Left renal pelvis (tissue), 4 donors: ENCODE results near the gene ARRB1. TPM values are rescaled to one million over a fixed set of nuclear protein-coding genes. Genes with fewer than 3 reads are reported as not detected.
"Not testable (repeated sequence)": the region's sequence is repeated elsewhere in the genome, so short reads cannot be mapped to it uniquely, and the experiment has no call there.

Experiments used
- DNase-seq, 4 donors: peaks; one replicate each; pipeline ENCODE4 v3.0.0-alpha.2; 2013; ENCODE audit warnings: low read depth in 4 of 4, low spot score in 3 of 4
- polyA plus RNA-seq, 4 donors: library from polyadenylated mRNA; unstranded; fragments of 120-200 nt; gene quantifications; one replicate each; pipeline ENCODE4 v1.2.1, GENCODE V29; 2013; ENCODE audit not compliant: insufficient read length in 4 of 4

Gene ARRB1
- polyA plus RNA-seq, 4 donors = 21.4 to 29.5 (median 24.7) TPM

DNA sequence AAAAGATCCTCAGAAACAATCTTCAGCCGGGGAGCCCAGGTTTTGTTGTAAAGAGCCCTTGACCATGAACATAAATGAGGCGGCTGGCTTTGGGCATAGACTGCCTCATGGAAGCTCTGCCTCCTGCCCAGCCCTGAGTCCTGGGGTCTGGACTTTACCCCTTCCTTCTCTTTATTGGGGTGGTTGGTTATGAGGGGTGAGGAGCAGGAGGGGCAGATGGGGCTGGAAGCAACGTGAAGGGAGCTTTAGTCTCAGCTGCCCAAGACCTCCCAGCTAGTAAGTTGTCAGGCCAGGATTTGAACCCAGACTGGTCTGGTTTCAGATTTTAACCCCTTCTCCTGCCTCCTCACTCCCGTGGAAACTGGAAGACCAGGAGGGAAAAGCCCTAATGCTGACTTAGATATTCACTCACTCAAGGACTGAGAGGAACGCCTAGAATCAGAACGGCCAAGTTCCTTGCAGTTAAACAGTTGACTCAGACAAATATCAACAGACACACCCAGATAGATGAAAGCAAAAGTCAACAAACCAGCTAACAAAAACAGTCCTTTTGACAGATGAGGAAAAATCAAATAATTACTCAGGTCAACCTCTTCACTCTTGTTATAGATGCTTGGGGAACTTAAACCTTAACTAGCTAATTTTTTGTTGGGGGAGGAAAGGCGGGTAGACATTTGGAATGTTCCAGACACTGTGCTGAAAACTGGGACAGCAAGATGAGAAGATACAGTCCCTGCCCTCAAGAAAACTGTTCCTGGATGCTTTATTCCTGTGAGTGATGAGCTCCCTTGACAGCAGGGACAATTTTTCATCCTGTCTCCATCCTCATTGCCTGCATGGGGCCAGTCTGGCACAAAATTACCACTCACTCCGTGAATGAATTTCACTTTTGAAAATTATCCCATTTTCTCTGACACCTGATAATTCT, 20.8 kb upstream of the ARRB1 start:
- no peak for DNase-seq

DNA sequence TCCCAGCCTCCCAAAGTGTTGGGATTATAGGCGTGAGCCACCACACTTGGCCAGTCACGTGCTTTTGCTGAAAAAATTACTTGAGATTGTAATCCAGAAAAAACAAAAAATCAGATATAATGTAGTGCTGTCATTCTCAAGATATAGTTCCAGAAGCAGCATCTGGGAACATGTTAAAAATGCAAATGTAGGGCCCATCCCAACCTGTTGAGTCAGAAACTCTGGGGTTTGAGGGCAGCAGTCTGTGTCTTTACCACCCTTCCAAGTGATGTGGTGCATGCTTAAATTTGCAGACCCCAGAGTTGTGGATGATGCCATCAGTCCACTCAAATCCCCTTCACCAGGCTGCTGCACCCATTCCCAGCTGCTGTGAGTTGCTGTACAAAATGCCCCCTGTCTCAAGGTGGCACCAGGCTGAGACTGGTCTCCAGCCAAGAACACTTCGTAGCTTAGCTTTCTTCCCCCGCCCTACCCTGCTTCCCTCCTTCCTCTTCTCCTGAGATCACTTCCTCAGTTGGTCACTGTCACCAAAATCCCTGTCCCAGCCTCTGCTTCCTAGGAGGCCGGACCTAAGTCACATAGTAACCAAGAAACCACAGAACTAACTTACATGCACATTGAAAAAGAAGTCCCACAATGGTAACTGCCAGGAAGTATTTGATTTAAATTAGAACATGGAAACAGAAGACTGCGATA, 18.2 kb upstream of the ARRB1 start:
- DNase-seq = no peak

DNA sequence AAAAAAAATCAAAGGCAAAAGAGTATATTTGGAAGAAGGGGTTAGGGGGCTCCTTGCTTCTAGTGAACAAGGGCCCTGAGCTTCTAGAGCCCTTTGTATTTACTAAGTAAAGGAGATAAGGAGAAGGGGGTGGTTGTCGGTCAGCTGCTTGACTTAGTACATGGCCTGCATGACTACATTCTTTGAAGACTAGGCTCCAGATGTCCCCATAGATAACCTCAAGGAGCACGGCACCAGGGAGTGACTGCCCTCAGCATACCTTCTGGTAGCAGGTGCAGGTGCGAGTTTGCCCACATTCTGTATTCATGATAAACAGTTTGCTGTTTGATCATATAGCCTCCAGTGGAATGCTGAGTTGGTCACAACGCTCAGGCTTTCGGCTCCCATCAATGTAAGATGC, 15.4 kb upstream of the ARRB1 start:
- DNase-seq = not testable (repeated sequence)

DNA sequence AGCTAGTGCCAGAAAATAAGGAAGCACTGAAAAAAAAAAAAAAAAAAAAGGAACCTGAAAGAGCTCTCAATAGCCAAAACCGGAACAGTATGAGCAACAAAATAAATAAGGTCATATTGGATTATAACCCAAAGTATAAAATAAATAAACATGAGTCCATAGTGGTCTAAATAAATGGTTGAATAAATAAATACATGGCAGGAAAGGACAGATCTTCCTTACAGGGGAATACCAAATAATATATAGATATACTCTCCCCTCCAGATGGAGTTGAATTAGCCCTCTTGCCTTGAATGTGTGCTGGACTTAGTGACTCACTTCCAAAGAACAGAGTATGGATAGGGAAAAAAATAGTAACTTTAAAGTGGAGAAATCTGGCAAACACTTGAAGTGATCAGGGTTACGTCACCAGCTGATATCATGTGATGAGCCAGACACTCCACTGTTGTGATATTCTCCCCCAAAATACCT, 14.3 kb upstream of the ARRB1 start:
- DNase-seq = no peak

DNA sequence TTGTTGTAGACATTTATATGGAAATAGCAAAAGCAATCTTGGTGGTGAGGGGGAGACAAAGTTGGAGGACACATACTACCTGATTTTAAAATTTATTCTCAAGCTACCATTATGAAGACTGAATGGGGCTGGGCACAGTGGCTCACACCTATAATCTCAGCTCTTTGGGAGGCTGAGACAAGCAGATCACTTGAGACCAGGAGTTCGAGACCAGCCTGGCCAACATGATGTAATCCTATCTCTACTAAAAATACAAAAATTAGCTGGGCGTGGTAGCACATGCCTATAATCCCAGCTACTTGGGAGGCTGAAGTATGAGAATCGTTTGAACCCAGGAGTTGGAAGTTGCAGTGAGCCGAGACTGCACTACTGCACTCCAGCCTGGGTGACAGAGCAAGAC, 10.8 kb upstream of the ARRB1 start:
- DNase-seq = not testable (repeated sequence)

DNA sequence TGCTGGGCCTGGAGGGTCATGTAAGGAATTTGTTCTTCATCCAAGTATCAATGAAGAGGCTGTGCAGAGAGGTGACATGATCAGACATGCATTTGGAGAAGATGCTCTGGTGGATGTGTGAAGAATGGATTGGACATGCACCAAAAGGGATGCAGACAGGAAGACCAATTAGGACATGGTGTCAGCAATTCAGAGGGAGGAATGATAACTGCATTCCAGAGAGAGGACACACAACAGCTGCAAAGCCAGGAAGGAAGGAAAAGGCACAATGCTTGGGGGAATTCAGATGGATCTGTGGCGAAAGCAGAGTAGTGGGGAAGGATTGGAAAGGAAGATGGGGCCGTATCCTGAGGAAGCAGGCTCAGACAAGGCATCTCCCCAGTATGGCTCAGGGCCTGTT, 5.2 kb upstream of the ARRB1 start:
- DNase-seq = no peak

DNA sequence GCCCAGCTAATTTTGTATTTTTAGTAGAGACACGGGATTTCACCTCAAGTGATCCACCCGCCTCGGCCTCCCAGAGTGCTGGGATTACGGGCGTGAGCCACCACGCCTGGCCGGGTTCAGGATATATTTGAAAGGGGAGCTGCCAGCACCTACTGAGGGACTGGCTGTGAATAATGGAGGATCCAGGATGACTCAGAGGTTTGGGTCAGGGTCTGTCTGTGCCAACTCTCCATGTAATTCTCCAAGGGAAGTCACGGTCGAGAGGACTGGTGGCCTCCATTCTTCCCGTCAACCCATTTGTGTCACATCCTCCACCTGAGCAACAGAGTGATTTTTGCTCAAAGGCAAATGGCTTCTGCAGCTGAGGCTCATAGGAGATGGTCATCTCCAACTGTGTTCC, 3.6 kb upstream of the ARRB1 start:
- DNase-seq = no peak

DNA sequence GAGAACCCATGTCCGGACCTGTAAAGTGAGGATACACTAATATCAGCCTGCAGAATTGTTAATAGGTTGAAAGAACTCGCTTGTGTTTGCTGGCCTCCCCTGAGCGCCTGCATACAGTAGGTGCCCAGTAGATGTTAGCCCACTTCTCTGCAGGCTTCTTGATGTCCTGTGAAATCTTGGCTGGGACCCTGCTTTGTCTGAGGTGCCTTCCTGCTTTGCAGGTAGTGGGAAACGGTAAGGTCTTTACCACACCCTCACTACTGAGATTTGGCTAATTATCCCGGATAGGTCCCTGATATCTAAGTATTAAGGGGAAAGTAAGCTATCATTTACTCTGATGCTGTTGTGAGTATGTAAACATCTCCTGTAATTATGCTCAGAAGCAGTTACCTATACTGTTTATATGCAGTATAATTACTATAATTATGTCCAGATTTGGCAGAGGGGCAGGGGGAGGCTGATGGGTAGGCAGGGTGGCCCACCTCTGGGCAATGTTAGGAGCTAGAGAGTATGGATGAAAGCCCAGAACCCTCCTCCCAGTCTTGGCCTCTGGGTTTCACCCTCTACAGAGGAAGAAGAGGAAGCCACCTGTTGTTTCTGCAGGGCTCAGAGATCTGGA, 1.2 kb upstream of the ARRB1 start:
- no peak for DNase-seq

DNA sequence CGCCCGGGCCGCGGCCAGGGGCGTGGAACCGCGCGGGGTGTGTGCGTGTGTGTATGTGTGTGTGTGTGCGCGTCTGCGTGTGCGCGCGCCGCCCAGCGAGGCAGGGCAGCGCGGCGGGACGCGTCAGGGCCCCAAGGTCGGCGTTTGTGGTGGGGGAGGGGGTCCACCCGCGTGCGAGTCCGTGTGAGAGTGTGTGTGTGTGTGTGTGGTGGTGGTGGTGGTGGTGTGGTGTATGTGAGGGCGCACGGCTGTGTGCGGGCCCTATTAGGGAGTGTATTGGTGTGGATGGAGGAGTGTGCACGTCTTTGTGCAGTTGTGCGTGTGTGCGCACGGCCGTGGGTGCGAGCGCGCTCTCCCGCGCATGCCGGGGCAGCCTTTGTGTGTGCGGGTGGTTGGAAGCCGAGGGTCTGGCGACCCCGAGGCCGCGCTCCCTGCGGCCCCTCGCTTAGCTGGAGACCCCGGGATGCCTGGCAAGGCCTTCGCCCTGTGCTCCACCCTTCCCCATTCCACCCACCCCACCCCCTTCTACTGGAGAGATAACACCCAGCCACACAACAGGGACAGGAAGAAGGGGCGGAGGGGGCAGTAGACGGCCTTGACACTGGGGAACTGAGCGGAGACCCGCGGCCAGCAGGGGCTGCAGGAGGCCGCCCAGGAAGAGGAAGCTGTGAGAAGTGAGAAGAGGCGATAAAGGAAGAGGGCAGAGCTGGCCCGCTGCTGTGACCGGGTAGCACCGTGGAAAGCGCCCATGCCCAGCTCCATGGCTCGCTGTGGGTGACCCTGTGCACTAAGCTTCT, 528 bp upstream of the ARRB1 start:
- DNase-seq = no peak

DNA sequence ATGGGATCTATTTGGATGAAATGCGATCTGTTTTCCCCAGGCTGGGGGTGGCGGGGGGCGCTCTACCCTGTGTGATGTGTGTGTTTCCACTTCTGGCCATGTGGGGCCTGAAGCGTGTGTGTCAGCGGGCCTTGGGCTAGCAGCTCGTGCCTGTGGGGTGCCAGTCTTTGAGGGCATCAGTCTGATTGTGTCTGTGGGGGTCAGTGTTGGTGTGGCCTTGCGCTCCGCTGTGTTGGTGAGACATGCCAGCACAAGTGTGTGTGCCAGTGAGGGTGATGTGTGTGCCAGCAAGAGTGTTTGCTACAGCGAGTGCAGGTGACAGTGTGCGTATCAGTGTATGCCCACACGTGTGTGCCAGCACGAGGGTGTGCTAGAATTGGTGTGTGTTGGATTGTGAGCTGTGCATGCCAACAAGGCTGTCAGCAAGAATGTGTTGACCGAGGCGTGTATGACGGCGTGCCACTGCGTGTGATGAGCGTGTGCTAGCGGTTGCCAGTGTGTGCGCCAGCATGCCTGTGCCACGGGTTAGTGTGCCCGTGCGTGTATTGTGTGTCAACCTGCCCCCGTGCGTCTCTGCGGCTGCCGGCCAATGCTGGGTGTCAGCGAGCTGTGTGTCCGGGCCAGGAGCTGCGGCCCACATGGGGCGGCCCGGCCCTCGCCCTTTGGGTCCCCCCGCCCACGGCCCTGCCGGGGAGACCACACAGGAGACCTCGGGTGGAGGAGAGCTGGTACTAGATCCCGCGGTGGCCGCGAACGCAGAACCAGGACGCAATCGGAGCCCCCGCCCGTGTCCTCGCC, 519 bp downstream of the ARRB1 start:
- DNase-seq = no peak

DNA sequence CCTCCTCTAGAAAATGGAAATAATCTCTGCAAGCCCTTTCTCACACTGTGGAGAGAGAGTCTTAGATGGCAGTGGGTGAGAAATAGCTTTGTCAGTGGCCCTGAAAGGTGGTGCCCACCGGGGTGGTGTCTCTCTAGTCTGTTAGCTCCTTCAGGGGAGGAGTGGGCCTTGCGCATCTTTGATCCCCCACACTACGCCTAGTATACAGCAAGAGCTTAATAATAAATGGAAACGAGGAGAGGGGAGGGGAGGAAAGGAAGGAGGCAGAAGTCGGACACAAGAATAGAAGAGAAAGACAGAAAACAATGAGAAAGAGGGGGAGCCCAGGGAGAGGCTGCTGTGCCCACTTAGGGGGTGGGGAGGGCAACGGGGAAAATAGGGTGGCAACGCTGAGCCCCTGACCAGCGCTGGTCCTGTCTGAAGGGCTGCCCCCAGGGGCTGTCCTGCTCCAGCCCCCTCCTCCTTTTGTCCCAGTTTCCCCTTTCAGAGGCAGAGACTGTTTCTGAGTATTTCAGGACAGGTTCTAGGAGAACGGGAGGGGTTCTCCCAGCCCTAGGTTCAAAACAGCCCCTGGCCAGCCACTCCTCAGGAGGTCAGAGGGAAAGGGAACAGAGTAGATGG, 1.2 kb downstream of the ARRB1 start:
- no peak for DNase-seq

DNA sequence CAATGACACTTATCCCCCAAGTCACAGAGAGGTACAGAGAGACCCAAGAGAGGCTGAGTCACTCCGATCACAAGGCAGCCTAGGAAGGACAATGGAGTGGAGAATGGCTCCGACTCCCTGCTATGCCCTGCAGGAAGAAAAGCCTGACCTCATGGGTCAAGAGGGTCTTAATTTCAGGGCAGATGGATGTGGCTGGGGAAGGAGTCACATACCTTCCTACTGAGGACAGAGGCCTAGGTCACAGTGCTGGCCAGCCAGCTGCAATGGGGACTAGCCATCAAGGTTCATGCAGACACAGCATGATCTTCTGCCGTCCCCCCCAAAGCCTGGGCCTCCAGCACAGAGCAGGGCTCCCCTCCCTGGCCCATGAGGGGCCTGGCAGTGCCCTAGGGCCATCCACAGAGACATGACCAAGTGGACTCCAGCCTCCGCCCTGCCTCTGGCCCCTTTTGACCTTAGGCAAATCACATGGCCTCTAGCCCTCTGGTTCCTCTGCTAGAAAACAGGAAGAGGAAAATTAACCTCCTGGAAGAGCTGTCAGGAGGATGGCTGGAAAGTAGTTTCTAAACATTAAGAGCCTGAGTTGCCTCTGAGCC, 1.8 kb downstream of the ARRB1 start:
- DNase-seq = no peak

DNA sequence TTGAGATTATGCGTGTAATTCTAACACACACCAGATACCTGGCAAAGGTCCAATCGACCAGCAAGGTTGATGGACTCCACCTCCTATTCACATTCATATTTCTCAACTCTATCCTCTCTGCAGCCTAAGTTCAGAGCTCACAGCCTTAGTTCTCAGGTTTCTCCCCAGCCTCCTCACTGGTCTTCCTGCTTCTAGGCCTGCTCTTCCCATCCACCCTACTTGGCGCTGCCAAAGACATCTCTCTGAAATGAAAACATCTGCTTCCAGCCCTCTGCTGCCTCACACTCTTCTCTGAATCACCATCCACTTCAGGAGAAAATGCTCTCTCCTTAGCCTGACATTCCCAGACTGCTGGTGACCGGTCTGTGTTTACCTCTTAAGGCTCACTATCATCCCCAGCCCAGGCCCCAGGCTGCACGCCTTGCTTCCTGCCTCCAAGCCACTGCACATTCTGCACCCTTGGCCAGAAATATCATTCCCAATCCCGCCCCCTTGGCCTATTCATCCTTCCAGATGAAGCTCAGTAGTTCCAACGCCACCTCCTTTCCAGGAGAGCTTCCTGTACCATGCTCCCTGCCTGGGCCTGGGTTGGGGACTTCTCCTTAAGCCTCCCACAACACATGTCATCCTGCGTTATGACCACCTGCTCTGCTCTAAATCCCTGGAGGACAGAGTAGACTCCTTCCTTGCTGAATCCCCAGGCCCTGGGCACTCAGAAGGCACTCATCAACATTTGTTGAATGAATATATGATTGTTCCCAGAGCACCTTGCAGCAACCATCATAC, 3.5 kb downstream of the ARRB1 start:
- no peak for DNase-seq

DNA sequence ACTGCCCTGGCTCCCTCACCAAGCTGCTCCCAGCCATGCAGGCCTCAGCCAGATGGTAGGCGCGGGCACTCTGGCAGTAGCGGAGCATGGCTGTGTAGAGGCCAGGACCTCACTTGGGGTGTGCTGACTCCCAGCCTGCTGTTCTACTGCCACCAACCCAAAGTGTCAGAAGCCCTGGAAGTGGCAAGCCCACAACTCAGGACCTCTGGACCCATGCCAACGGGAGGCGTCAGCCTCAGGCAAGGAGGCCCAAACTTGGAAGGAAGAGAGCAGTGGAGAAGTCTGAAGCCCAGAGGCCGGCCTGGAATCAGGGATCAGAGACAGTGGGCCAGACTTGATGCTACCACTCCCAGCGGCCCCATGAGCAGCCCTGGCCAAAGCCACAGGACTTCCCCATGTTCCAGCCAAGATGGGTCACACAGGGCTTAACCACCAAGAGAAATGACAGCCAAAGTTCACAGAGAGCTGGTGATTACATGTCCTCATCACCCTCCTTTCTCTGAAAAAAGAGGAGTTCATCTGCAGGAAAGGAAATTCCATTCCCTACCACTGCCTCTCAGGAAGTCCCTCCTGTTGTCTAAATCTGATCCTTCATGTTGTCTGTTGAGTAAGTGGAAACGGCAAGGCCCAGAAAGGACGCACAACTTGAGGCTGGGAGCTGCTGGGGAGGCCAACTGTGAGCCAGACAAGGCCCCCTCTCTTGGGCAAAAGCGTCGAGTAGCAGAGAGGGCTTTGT, 4.4 kb downstream of the ARRB1 start:
- DNase-seq = no peak

DNA sequence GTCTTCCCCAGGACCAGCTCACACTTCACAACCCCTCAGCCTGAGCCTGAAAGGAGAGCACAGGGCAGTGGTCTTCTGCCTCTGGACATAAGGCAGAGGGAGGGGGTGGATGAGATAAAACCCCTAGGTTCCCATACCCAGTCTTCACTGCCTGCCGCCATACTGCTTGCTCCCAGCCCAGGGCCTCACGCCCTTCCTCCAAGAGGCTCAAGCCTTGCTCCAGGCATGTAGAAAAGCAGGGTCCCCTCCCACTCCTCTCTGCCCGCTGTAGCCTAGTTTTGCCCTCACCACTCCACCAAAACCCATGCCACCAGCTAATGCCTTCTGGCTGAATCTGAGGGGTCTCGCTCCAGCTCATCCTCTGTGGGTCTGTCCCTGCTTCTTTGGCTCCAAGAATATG, 5.2 kb downstream of the ARRB1 start:
- no peak for DNase-seq

DNA sequence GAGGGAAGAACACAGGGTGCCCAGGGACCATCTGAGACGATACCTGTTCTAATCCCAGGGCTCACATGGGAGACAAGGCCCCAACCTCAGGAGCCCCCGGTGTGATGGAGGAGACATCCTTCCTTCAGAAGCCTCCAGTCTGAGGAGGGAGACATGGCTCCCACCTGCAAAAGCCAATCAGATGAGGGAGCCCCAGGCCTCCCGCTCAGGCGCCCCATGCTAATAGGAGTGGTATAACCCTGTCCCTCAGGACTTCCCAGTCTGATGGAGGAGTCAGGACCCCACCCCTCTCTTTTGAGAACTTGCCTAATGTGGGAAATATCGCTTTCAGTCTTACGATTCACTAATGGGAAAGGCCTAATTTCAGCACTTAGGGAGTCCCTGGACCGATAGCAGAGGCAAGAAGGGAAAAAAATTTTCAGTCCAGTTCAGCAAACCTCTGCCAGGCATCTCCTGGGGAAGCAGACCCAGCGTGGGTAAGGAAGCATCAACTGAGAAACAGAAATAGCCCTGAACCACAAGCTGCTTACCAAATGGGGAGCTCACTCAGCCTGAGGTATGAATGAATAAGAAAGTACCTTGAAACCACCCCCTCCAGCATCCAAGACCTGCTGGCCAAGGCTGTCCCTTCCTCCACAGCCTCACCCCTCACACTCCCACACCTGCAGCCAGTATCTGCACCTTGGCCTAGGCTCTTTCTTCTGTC, 5.9 kb downstream of the ARRB1 start:
- no peak for DNase-seq
